Measurements from ENCODE around the gene CYBA.

GRCh38 chr16:88677721-88678120, 26.9 kb upstream of the CYBA start:
- TF ChIP-seq SMC3 (IDR thresholded peaks at IDR 0.05; ENCODE audit: low read length) (no peak), NR1H2 (CRISPR knock-in tag; IDR thresholded peaks at IDR 0.05; ENCODE audit: borderline replicate concordance, low read depth) (no peak), SIN3A (IDR thresholded peaks at IDR 0.05; ENCODE audit: borderline replicate concordance, low read depth, low read length) (no peak)
